GM10266 (cell line): Measurements from ENCODE around the gene ST7.

Experiments
- DNase-seq: peaks from one replicate; pipeline ENCODE4 v3.0.0; 2012; ENCODE audit errors: extremely low spot score
- TF ChIP-seq, protein P1 (sequence below): IDR thresholded peaks from 2 replicates; pipeline ENCODE4 v1.5.1; 2012; ENCODE audit warnings: mild to moderate bottlenecking, low read depth; ENCODE audit not compliant: control insufficient read depth, insufficient read depth; ENCODE audit errors: missing control alignments

ST7 gene

DNA sequence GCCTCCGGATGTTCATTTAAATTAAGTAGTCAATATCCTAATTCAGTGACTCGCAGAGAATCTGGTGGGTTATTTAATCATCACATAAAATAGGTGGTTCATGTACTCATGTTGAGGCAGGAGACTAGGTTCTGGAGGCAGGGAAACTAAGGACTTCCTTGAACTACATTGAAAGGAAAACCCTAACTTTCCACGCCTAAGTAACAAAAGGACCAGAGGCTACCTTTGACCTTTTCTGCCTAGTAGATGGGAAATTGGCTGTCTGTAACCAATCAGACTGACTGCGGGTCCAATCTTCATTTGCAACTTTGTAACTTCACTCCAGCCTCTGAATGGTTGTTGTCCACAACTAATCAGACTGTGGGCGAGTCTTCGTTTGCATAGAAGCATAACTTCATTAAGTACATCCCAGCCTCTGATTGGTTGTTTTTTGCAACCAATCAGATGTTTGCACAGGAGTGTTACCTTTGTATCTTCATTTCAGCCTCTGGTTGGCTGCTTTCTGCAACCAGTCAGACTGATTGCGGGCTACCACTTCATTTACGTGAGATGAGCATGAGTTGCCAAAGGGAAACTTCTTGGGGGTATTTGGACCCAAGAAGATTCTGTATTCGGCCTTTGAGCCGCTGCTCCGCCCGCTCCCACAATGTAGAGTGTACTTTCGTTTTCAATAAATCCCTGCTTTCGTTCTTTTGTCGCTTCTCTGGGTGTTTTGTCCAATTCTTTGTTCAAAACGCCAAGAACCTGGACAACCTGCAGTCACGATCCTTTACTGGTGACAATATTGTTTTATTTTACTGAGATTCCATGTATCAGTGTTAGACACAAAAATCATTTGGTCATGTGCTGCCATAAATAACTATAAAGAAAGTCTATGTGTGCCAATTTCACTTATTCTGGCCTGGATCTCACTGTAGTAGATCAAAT lies 1.7 kb upstream of the ST7 start:
- no peak for DNase-seq
- TF ChIP-seq, protein P1, sequence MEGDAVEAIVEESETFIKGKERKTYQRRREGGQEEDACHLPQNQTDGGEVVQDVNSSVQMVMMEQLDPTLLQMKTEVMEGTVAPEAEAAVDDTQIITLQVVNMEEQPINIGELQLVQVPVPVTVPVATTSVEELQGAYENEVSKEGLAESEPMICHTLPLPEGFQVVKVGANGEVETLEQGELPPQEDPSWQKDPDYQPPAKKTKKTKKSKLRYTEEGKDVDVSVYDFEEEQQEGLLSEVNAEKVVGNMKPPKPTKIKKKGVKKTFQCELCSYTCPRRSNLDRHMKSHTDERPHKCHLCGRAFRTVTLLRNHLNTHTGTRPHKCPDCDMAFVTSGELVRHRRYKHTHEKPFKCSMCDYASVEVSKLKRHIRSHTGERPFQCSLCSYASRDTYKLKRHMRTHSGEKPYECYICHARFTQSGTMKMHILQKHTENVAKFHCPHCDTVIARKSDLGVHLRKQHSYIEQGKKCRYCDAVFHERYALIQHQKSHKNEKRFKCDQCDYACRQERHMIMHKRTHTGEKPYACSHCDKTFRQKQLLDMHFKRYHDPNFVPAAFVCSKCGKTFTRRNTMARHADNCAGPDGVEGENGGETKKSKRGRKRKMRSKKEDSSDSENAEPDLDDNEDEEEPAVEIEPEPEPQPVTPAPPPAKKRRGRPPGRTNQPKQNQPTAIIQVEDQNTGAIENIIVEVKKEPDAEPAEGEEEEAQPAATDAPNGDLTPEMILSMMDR: no peak

DNA sequence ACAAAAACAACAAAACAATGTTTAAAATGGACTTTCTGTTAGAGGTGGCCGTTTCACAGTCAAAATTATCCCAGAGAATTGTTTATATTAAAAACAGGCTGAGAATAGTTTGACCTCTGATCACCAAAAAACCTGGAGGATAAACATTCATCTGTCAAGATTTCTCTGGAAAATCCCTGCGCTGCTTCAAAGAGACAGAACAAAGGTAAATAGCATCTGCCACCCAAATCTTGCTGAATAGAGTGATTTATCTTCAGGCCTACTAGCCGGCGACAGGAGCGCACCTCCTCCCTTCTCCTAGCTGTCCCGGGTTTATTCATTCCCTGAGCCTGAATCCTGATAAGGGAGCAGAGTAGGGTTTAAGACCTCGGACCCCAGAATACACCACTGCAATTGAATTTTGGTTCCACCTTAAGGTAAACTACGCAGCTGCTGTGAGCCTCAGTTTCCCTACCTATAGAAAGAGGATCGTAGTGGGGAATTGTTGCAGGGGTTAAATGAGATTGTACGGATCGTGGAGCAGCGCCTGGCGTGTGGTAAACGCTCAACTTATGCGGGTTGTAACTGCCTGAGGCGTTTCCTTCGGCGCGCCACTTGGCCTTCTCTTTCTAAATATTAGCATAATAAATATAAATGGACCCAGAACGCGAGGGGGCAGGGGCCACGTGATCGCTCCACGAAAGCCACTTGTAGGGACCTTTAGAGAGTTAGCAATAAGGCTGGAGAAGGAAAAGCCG lies 498 bp upstream of the ST7 start:
- DNase-seq: no peak
- TF ChIP-seq, protein P1: no peak

DNA sequence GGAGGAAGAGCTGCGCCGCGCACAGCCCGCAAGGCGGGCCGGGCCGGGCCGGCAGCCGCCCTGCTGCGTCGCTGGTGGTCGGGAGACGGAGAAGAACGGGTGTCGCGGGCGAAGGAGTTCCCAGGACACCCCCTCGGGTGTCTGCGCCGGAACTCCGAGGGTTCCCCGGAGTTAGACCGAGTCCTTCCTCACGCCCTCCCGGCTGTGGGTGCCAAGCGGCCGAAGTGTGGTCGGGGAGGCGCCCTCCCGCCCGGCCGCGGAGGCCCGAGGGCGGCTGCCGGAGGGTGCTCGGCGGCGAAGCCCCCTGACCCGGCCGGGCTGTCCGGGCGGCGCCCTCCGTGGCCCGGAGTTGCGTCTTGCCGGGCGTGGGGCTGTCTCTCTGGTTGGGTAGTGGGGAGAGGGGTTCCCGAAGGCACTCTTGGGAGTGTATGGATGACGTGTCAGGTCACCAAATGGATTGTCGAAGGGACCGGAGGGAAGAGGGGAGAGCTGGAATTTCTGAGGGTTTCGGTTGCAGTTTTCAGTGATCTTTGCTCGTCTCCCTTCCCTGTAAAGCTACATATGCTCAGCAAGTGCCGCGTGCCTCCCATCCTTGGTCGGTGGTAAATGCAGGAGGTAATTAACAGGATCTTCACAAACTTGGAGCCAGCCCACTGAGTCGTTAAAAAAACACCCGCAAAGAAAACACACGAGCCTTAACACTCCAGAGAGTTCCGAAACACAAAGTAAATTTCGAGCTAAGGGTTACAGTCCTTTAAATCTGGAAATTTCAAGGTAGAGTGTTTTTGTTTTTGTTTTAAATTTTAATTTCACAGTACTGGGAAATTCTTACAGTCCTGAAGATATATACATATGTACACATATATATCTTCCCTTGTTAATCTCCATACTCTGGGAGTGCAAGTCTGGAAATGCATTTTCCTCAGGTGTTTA lies 871 bp downstream of the ST7 start:
- peak; percentile 40 for DNase-seq
- TF ChIP-seq, protein P1: peak; percentile 1

DNA sequence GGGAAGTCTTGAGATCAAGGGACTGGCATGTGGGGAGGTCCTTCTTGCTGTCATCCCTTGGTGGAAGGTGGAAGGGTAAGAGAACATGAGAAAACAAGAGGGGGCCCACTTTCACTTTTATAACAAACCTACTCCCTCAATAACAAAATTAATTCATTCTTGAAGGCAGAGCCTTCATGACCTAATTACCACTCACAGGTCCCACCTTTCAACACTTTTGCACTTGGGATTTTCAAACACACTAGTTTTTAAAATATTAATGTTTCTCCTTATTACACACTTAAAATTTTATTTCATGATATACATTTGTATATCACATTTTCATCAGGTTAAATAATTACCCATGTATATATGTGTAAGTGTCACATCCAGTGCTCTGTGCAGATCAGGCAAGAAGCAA lies 2.0 kb downstream of the ST7 start:
- TF ChIP-seq, protein P1: no peak
- no peak for DNase-seq

DNA sequence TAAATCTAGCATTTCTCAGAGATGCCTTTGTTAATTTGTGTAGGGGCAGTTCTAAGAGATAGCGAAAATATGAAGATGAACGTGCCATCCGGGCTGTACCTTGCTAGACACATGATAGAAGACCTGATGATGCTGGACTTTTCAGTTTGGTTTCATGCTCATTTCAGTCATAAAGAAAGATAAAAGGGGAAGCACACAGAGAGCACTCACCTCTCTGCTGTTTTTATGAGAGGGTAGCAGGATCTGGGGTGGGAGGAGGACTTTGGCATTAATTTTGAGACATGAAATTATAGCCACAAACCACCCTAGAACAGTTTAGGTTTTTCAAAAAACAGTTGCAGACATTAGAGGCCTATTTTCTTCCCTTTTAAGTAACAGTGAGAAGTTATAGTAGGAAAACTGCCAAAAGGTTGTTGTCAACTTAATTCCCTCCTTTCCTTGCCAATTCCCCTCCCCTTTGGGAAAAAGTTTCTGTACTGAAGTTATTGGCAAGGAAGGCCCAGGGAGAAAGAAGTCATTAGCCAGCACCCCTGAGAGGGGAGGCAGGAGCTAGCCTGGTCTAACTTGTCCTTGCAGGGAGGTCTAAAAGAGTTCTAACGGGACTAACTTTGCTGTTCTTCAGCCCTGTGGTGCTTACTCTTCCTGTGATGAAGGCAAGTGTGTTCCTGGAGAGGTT lies 2.6 kb downstream of the ST7 start:
- TF ChIP-seq, protein P1: no peak
- DNase-seq: peak; percentile 72

DNA sequence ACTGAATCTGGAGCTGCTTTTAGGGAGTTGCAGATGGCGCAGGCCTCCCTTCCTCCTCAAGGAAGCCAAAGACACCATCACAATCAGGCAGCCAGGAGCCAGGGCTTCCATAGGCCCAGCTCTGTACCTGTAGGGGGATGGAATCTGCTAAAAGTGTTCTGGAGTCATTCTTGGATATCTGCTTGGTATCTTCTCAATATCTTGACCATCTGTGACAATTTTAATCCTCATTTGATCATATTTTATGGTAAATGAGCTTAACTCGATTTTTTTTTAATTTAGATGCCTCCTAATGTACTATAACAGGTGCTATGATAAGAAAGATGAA lies 3.1 kb downstream of the ST7 start:
- TF ChIP-seq, protein P1: no peak
- DNase-seq: no peak
